GM19099 (cell line): ENCODE data around the gene LAMTOR1.

ENCODE experiments used
- POLR2A ChIP-seq: IDR thresholded peaks from 3 replicates; pipeline ENCODE4 v1.6.1; 2011; ENCODE audit warnings: low read depth; ENCODE audit not compliant: insufficient read length; ENCODE audit errors: extremely low read depth

Gene LAMTOR1

GRCh38 chr11:72102162-72102561 lies 935 bp downstream of the LAMTOR1 start:
- TF ChIP-seq POLR2A, result no peak

GRCh38 chr11:72100462-72100861 lies 2.6 kb downstream of the LAMTOR1 start:
- TF ChIP-seq POLR2A, result no peak

- TF ChIP-seq POLR2A, result no peak
These were observed 3.1 kb downstream of the LAMTOR1 start for GRCh38 chr11:72100009-72100408.

- TF ChIP-seq POLR2A, result no peak
These were observed 4.4 kb downstream of the LAMTOR1 start for GRCh38 chr11:72098741-72099140.

GRCh38 chr11:72091292-72091691 lies 11.8 kb downstream of the LAMTOR1 start:
- no peak for TF ChIP-seq POLR2A

GRCh38 chr11:72088076-72088808 lies 14.9 kb downstream of the LAMTOR1 start:
- no peak for TF ChIP-seq POLR2A

- TF ChIP-seq POLR2A, result no peak
These were observed 17.3 kb downstream of the LAMTOR1 start for GRCh38 chr11:72085621-72086351.

- TF ChIP-seq POLR2A, result no peak
These were observed 18.1 kb downstream of the LAMTOR1 start for GRCh38 chr11:72084965-72085364.

- TF ChIP-seq POLR2A, result no peak
These were observed 19.0 kb downstream of the LAMTOR1 start for GRCh38 chr11:72084076-72084475.

- TF ChIP-seq POLR2A, result no peak
These were observed 19.7 kb downstream of the LAMTOR1 start for GRCh38 chr11:72083414-72083813.

GRCh38 chr11:72081821-72082453 lies 21.2 kb downstream of the LAMTOR1 start:
- TF ChIP-seq POLR2A, result no peak

- no peak for TF ChIP-seq POLR2A
These were observed 21.9 kb downstream of the LAMTOR1 start for GRCh38 chr11:72081184-72081644.

- peak; percentile 81 for TF ChIP-seq POLR2A
These were observed 22.5 kb downstream of the LAMTOR1 start, which contains the start of the genes LRRC51 and NUMA1 for GRCh38 chr11:72080326-72081183. LRRC51 (plus strand) TSS chr11:72080850; CDS start chr11:72089084, 8,234 bp downstream. NUMA1 (minus strand) TSS chr11:72080542; CDS start chr11:72035943, 44,599 bp downstream.

- TF ChIP-seq POLR2A, result no peak
These were observed 23.2 kb downstream of the LAMTOR1 start for GRCh38 chr11:72079819-72080325.
